DMS53 treated with DMSO at 0.1 percent for 48 hours (cell line): ENCODE data around the gene LRRC4C.
"Not testable (repeated sequence)": the region's sequence is repeated elsewhere in the genome, so short reads cannot be mapped to it uniquely, and the experiment has no call there.

Experiments
- DNase-seq: peaks from one replicate; lab custom pipeline; 2025; ENCODE audit not compliant: unreplicated experiment; lab: John Stamatoyannopoulos, UW

Gene LRRC4C

DNA sequence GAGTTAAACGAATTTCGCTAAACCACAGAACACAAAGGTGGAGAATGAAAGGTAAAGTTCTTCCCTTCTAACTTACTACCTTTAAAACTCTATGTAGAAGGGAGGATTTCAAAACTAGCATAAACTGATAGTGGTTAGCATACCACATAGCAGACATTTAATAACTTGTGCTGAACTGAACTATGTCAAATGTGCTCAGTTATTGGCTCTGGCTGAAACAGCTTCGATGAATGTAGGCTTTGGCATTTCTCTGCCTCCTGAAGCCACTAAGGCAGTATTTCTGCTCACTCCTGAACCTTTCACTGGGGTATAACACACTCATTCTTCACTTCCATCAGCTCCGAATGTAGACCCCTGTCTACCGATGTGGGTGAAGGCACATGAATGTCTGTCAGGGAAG, 1188.1 kb downstream of the LRRC4C start:
- no peak for DNase-seq

DNA sequence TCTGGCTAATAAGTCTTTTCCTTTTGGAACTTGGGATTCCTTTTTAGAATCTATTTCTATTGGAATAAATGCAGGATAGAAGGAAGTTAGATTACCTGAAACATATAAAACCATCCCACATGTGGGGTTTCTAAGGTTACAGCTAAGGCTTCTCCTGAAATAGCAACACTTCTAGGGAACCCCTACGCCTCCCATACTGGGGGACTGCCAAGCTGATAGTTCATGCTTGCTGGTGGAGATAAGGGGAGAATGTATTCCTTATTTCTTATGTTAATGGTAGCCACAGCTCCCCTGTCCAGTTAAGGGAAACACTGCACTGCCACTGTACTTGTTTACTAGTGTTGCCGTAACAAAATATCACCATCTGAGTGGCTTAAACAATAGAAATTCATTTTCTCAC, 1189.6 kb downstream of the LRRC4C start:
- DNase-seq, result no peak

DNA sequence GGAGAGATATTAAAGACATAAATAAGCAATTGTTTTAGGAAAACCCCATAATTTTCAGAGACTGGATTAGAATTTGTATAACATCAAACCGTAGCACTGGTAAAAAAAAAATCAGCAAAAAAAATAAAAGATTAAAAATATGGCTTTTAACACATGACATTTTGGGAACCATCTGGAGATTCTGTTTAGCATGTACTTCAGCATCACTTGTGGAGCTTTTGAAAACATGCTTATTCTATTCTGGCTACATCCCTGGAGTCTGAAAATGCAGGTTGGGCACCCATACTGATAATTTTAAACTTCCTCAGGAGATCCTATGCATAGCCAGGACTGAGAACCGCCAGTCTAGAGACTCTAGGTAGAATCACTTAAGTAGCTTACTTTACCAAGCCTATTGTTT, 1190.9 kb downstream of the LRRC4C start:
- DNase-seq, result no peak

DNA sequence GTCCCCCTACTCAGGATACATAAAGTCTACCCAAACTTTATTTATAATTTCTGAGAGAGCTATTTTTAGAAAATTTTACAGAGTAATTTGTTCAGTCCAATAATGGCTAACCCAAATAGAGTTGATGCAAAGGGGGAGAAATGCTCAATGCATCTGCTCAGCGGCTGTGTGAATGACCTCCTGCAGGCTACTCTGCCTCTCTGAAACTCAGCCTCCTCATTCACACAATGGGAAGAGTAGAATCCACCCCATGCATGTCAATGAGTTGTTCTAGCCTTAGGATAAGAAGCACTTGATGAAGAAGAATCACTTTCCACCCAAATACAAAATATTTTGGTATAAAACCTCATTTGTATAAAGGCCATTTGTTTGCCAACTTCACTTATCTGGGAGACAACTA, 1204.0 kb downstream of the LRRC4C start:
- DNase-seq, result no peak

DNA sequence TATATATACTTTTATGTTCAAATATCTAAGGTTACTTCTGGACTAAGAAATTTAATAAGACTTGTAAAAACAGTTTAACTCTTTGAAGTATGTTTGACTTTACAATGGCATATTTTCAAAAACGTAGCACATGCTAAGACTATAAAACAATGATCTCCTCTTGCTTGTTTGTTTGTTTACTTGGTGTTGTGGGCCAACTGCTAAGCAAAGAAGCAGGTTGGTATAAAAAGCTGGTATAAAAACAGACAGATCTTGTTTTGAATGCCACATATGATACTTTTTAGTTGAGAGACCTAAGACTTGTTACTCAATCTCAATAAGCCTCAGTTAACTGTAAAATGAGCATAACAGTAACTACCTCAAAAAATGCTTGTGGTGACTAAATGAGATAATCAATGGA, 1206.3 kb downstream of the LRRC4C start:
- no peak for DNase-seq

DNA sequence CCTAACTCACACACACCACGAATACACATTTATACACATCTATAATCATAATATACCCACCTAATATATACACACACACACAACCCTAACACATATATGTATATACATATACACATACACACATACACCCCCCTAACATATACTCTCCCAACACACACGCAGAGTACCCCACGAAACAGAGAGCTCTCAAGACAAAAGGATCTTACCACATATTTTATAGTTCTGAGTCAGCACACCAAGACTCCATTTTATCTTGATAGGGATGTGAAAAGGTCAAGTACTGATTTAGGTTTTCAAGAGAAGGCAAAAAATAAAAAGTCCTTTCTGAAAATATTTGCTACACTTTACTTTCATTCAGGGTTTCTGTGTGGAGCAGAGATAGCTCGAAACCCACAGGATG, 1207.2 kb downstream of the LRRC4C start:
- no peak for DNase-seq

DNA sequence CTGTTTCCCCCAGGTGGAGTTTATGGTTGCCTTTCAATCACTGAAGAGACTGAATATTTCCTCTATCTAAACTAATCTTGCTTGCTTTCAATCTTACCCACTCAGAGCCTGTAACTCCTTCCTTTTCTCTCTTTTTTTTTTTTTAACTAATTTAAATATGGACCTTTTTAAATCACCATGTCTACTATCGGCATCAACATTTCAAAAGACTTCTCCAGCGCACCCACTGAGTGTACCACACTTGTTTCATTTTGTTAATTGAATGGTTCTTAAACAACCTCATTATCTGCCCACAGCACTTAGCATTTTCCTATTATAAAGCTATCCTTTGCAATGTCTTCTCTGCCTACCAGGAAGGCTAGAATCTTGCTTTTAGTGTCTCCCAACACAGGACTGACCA, 1212.5 kb downstream of the LRRC4C start:
- DNase-seq, result no peak

DNA sequence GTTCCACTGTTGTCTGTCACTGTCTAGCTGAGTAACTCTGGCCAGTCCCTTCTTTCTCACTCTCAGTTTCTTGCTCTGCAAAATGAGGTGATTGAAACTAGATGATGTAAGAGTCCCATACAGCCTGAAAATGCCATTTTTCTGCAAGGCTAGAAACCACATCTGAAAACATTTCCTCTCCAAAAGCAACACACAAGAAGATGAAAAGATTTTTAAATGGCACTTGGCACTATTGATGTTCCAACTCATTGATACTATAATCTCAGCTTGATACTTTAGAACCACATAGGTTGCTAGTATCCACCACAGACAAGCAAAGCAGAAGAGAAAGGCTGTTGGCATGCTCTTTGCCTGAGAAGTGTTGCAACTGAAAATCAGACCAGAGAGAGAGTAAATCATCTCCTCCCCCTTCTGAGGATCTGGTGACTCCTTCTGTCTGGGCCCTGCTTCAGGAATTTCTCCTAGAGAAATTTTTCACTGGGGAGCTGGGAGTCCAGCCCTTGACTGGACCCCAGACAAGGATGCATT, 1217.9 kb downstream of the LRRC4C start:
- no peak for DNase-seq

DNA sequence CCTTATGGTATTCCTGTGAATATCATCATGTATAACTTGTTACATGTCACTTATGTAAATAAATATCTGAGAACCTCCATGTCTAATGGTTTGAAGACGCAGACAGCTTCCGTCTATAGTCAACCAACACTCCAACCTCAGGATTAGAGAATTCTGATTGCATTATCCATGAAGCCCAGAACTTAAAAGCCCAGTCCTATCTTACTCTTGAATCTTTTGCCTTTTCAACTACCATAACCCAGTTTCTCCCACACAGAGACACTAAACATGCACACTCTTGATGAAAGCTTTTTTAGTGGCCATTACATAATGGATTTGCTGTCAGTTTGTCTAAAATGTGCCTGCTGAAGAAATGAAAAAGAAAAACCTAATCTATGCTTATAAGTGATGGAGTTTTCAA, 1219.2 kb downstream of the LRRC4C start:
- no peak for DNase-seq

DNA sequence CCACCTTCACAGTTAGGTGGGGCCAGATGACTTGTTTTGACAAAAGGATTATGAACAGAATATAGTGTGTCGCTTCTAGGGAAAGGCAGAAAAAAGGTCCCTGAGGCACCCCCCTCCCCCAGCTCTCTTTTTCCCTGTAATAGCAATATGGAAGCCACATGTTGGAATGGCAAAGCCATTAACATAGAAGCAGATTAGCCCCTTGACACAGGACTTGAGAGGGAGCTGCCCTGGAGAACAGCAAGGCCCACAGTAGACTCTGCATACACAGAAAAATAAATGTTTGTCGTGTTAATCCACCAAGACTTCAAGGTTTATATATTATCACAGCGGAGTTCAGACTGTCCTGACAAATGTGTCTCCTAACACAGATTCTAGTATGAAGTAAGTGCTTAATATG, 1222.9 kb downstream of the LRRC4C start:
- no peak for DNase-seq

DNA sequence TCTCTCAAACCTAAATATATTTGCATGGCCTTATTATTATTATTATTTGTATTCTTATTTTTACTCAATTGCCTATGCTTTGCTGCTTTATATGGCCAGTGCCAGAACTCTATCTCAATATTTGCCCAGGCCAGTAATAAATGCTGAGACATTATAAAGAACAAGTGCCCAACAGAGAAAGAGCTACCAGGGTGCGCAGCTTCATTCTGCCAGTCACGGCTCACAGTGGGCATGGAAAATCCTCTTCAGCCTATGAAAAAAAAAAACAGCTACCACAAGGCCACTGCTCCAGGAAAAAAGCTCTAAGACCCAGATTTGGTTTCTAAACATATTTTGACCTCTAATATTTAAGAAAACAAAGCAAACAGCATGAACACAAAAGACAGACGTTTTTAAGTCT, 1223.6 kb downstream of the LRRC4C start:
- no peak for DNase-seq

DNA sequence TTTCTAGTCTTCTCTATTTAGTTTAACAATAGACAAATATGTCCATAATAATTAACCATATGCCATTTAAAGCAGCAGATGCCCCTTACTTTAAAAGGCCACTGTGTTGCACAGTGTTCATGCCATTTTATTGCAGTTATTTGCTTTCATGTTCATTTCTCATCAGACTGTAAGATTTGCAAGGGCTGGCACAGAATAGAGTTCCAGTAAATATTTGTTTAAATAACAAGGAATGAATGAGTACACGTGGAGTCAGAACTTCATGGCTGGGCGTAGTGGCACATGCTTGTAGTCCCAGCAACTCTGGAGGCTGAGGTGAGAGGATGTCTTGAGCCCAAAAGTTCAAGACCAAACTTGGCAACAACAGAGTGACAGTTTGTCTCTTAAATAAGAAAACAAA, 1228.6 kb downstream of the LRRC4C start:
- DNase-seq, result peak; percentile 1

DNA sequence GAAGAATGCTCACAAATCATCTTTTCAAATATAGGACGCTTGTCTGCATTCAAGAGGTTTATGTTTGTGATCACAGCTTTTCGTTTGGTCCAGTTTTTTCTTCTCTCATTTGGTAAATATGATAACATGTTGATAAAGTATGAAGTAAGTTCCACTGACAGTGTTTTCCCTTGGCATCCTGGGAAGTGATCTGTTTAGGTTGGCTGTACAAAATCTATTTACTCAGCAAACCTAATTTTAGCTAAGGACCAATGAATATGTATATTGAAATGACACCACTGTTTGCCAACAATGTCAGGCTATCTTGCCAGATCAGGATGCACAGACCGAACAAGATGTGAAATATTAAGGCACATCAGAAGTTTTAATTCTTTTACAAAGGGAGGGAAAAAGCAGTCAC, 1230.8 kb downstream of the LRRC4C start:
- DNase-seq, result no peak

DNA sequence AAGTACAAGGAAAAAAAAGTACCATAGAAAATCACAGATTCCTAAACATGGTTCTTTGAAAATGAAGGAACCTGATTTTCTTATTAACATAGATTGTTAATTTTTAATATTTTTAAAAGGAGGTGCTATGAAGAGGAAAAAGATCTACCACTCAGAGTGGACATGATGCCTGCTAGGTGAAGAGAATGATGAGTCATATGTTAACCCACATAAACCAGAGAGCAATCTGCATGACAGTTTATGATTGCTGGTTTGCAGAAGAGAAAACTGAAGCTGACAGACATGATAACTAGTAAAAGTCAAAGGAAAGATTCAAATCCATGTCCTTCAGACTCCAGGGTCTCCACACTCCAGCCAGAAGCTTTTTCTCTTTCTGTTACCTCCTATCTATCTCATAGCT, 1231.7 kb downstream of the LRRC4C start:
- DNase-seq, result peak; percentile 30

DNA sequence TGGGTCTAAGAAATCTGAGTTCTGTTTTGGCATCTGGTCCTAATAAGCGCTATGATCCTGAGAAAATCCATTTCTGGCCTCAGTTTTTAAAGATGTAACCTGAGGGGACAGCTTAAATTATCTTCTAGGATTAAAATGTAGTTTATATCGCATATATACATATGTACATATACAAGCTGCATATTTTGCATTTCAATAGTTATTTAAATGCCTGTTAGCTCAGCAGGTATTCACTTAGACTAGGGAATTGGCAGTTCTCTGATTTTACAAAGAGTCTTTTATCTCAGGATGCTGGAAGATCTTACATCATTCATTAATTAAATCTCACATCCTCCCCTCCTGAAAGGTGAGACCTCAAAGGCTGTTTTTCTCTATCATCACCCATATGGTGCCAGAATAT, 1232.8 kb downstream of the LRRC4C start:
- no peak for DNase-seq

DNA sequence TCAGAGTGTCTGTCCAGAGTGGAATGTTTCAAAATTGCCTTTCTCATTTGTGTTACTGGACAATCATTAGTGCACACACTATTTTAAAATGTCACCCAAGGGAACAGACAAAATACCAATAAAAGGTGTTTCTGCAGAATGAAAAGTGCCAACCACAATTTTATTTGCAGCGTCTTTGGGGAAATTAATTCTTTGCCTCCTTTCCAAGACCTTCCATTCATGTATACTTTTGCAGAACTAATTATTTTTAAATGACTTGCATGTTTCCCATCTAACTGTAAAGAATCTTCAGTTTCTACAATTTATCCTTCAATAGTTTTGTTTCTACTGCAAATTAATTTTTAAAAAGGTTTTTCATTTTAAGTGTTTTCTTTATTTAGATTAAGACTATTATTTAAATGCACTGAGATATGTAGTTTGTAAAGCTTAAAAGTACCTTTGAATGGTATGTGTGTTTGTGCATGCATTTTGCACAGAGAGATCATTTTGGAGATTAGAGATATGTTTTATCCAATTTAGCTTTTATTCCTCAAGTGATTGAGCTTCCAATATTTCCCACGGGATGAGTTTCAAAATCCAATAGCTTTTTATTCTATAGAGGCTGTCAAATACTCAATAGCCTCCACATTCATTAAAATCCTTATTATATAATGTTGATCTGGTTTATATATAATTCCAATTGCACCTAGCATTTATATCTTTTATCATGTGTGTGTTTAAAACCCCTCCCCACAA, 1235.7 kb downstream of the LRRC4C start:
- DNase-seq, result no peak

DNA sequence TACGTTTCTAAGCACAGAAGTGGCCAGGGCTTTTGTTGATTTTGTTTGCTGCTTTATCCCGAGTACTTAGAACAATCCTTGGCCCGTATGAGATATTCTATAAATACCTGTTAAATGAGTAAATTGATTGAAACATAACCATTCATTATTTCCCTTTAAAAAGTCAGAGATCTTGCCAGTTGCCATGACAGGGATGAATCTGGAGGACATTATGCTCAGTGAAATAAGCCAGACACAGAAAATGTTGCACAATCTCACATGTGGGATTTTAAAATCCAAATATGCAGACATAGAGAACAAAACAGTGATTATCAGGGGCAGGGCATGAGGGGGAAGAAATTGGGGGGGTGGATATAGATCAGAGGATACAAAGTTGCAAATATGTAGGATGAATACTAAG, 1240.1 kb downstream of the LRRC4C start:
- no peak for DNase-seq

DNA sequence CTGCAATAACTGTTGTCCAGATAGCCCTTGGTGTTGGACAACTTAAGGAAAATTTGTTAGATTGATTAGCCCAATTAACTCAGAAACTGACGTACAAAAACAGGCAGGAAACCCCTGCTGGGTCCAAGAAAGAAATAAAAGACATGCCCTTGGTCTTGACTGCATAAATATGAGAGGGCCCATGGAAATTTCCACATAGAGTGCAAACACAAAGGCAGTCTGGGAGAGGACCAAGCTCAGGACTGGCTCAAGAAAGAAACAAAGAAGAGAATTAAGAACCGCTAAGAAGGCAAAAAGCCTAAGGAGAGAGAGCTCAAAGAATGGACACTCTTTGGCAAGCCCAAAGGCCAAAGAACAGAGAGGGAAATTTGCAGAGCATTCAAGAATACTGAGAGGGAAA, 1243.9 kb downstream of the LRRC4C start:
- no peak for DNase-seq

DNA sequence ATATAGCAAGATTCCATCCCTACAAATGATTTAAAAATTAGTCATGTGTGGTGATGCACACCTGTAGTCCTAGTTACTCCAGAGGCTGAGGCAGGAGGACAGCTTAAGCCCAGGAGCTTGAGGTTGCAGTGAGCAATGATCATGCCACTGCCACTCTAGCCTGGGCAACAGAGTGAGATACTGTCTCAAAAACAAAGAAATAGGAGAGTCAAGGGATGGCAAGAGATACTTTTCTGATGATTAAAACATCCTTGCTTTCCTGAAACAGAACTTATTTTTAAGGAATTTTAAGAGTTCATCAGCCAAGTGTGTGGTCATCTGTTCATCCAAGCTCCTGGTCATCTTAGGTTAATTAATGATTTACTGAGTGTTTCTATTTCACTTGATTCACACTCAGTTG, 1252.0 kb downstream of the LRRC4C start:
- DNase-seq, result no peak

DNA sequence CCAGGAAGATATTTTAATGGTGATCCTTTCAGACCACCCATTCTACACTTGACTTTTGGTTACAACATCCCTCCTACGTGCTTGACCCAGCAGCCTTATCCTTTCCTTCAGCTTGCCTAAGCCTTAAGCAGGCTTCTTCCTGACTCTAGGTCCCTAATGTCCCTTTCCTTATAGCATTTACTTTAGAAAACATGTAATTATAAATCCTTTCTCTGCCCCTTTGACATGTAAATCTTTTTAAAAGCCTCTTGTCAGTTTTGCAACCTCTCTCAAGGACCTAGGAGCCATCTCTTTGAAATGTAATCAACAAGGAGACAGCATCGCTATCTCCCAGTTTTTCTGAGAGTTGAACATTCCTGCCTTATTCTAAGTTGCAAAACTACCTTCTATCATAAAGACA, 1255.2 kb downstream of the LRRC4C start:
- DNase-seq, result no peak

DNA sequence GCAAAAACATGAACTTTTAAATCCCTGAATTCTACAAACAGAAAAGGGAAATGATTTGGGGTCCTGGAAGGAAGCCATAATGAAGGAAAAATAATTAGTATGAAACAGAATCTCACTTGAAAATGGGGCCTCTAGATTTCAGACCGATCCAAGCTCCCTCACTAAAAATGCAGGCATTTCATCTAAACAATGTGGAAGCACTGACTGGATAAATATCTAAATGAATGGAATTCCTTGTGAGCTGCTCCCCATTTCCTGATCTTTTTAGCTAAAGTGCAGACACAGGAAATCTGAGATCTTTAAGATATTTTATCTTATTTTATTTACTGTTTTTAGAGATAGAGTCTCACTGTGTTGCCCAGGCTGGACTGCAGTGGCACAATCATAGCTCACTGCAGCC, 1255.8 kb downstream of the LRRC4C start:
- DNase-seq, result no peak

DNA sequence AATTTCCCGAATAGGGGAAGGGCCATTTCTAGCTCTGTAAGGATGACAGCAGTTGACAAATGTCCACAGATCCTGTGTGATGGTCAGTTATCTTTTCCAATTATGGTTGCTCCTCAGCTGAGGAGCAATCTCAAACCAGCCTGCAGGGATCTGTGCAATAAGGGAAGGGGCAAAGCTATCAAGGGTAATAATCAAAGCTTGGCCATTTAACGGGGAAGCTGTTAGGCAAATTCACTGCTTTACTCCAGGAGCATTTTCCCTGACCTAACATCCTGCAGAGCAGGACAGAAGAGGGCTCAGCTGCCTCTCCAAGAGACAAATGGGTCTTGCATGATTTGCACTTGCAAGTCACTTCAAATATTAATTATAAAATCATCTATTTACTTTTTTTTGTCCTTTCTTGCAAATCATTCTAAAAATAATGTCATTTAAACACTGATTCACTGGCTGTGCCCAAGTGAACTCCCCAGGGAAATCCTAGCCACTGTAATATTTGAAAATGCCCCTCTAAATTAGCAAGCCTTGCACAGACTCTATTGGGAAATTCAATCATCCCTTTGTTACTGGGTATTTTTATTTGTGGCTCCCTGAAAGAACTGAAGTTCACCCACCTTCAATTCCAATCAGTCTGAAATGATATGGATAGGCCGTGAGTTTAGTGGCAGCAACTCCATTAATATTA, 1256.7 kb downstream of the LRRC4C start:
- no peak for DNase-seq

DNA sequence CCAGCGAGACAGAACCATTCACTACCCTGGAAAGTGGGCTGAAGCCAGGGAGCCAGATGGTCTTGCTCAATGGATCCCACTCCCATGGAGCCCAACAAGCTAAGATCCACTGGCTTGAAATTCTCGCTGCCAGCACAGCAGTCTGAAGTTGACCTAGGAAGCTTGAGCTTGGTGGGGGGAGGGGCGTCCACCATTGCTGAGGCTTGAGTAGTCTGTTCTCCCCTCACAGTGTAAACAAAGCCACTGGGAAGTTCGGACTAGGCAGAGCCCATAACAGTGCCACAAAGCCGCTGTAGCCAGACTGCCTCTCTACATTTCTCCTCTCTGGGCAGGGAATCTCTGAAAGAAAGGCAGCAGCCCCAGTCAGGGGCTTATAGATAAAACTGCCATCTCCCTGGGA, 1266.9 kb downstream of the LRRC4C start:
- not testable (repeated sequence) for DNase-seq
